ENCODE results near the gene FOXP1. TPM values are rescaled to one million over a fixed set of nuclear protein-coding genes. Genes with fewer than 3 reads are reported as not detected.
A peak's percentile ranks its signal among the peaks of the same experiment; 100 is the strongest.

FOXP1 gene
- total RNA-seq, 4 donors from 2014 or later = 181 to 225 (median 205) TPM

GRCh38 chr3:71513081-71513480, 70.4 kb downstream of the FOXP1 start:
- 83% methylated on average over 6 of the region's 6 CpGs for WGBS
- Histone ChIP-seq H3K36me3 (no peaks in the 10 kb centered on the region), H3K9me3 (no peaks in the 10 kb centered on the region), H3K27me3 (no peaks in the 10 kb centered on the region), H3K27ac (replicated peaks in 1 of 4) (no peak overlapping the region), H3K4me1 (peaks cover 0 to 71% (median 61%) of the 10 kb centered on the region in 4 donors), H3K4me3 (no peak overlapping the region)
- TF ChIP-seq CTCF (IDR thresholded peaks at IDR 0.05) = no peak
- no peak for TF ChIP-seq EP300 (IDR thresholded peaks at IDR 0.05)
- no peak for TF ChIP-seq POLR2A (IDR thresholded peaks at IDR 0.05; ENCODE audit: low read depth)
- intact Hi-C loops (cut with DNase I) = no loop called here
- DNase-seq (ENCODE audit: extremely low spot score) = no peak

GRCh38 chr3:71512544-71512943, 71.0 kb downstream of the FOXP1 start:
- intact Hi-C loops (cut with DNase I) = no loop called here
- no peak overlapping the region for H3K27ac ChIP-seq (replicated peaks in 1 of 4)
- no peaks in the 10 kb centered on the region for H3K9me3 ChIP-seq
- 99% methylated on average over 4 of the region's 4 CpGs for WGBS
- TF ChIP-seq POLR2AphosphoS5 (IDR thresholded peaks at IDR 0.05) (no peak), CTCF (IDR thresholded peaks at IDR 0.05) (no peak), EP300 (IDR thresholded peaks at IDR 0.05) (no peak), POLR2A (IDR thresholded peaks at IDR 0.05; ENCODE audit: low read depth) (no peak)
- DNase-seq (ENCODE audit: extremely low spot score) = no peak
- H3K4me3 ChIP-seq = no peak overlapping the region
- H3K36me3 ChIP-seq = no peaks in the 10 kb centered on the region
- no peaks in the 10 kb centered on the region for H3K27me3 ChIP-seq
- H3K4me1 ChIP-seq = peaks cover 0 to 68% (median 56%) of the 10 kb centered on the region in 4 donors

- no peak overlapping the region for H3K27ac ChIP-seq (replicated peaks in 1 of 4)
- no peaks in the 10 kb centered on the region for H3K27me3 ChIP-seq
- peaks cover 0 to 63% (median 52%) of the 10 kb centered on the region in 4 donors for H3K4me1 ChIP-seq
- H3K9me3 ChIP-seq = no peaks in the 10 kb centered on the region
- H3K4me3 ChIP-seq = no peak overlapping the region
- WGBS = 77% methylated on average over 3 of the region's 3 CpGs
- TF ChIP-seq EP300 (IDR thresholded peaks at IDR 0.05) (no peak), POLR2A (IDR thresholded peaks at IDR 0.05; ENCODE audit: low read depth) (no peak), CTCF (IDR thresholded peaks at IDR 0.05) (no peak), POLR2AphosphoS5 (IDR thresholded peaks at IDR 0.05) (no peak)
- intact Hi-C loops (cut with DNase I) = no loop called here
- no peak for DNase-seq (ENCODE audit: extremely low spot score)
- H3K36me3 ChIP-seq = no peaks in the 10 kb centered on the region
These were observed 71.5 kb downstream of the FOXP1 start for GRCh38 chr3:71512000-71512399.

GRCh38 chr3:71511446-71511845, 72.1 kb downstream of the FOXP1 start:
- intact Hi-C loops (cut with DNase I) = no loop called here
- no peaks in the 10 kb centered on the region for H3K36me3 ChIP-seq
- H3K27me3 ChIP-seq = no peaks in the 10 kb centered on the region
- no peaks in the 10 kb centered on the region for H3K9me3 ChIP-seq
- H3K4me3 ChIP-seq = no peak overlapping the region
- no peak for TF ChIP-seq EP300 (IDR thresholded peaks at IDR 0.05)
- H3K4me1 ChIP-seq = peaks cover 0 to 57% (median 51%) of the 10 kb centered on the region in 4 donors
- no peak for DNase-seq (ENCODE audit: extremely low spot score)
- peak overlapping the region in 2 of 4 donors; percentile 5 to 13 for H3K27ac ChIP-seq (replicated peaks in 1 of 4)

- peak overlapping the region in 2 of 4 donors; percentile 5 to 13 for H3K27ac ChIP-seq (replicated peaks in 1 of 4)
- no peak overlapping the region for H3K4me3 ChIP-seq
- 28% methylated on average over 3 of the region's 3 CpGs for WGBS
- TF ChIP-seq CTCF (IDR thresholded peaks at IDR 0.05) (no peak), POLR2A (IDR thresholded peaks at IDR 0.05; ENCODE audit: low read depth) (no peak), POLR2AphosphoS5 (IDR thresholded peaks at IDR 0.05) (no peak), EP300 (IDR thresholded peaks at IDR 0.05) (no peak)
- intact Hi-C loops (cut with DNase I) = no loop called here
- H3K36me3 ChIP-seq = no peaks in the 10 kb centered on the region
- peaks cover 0 to 55% (median 48%) of the 10 kb centered on the region in 4 donors for H3K4me1 ChIP-seq
- DNase-seq (ENCODE audit: extremely low spot score) = no peak
- H3K27me3 ChIP-seq = no peaks in the 10 kb centered on the region
- H3K9me3 ChIP-seq = no peaks in the 10 kb centered on the region
These were observed 72.5 kb downstream of the FOXP1 start for GRCh38 chr3:71511037-71511436.

All from esophagus muscularis mucosa (tissue), 4 donors.